Activated CD8-positive, alpha-beta memory T cell treated with anti-CD3 and anti-CD28 coated beads for 48 hours (primary cell): Measurements from ENCODE around the gene CARS2.
"Not testable (repeated sequence)": the region's sequence is repeated elsewhere in the genome, so short reads cannot be mapped to it uniquely, and the experiment has no call there.

Experiments used
- DNase-seq, 3 experiments: peaks; one replicate each; pipeline ENCODE4 v3.0.0-alpha.2; 2020; ENCODE audit warnings: low read depth in 2 of 3, low spot score in 2 of 3

Gene CARS2

GRCh38 chr13:110683203-110683883 lies 22.6 kb downstream of the CARS2 start:
- DNase-seq, result no peak

GRCh38 chr13:110682746-110683145 lies 23.2 kb downstream of the CARS2 start:
- no peak for DNase-seq

GRCh38 chr13:110681868-110682550 lies 23.9 kb downstream of the CARS2 start:
- no peak for DNase-seq

- no peak for DNase-seq
Measured at GRCh38 chr13:110680852-110681251, 25.1 kb downstream of the CARS2 start.

GRCh38 chr13:110677731-110678545 lies 28.0 kb downstream of the CARS2 start:
- DNase-seq, result peak in 1 of 3 experiments; percentile 21

- peak in 1 of 3 experiments; percentile 29 for DNase-seq
Measured at GRCh38 chr13:110676595-110677587, 29.0 kb downstream of the CARS2 start.

- DNase-seq, result not testable (repeated sequence)
Measured at GRCh38 chr13:110669814-110670213, 36.1 kb downstream of the CARS2 start.

GRCh38 chr13:110669036-110669435 lies 36.9 kb downstream of the CARS2 start:
- no peak for DNase-seq

GRCh38 chr13:110666255-110666533 lies 39.7 kb downstream of the CARS2 start:
- no peak for DNase-seq

- no peak for DNase-seq
Measured at GRCh38 chr13:110665491-110666254, 40.2 kb downstream of the CARS2 start.

GRCh38 chr13:110664673-110665072 lies 41.2 kb downstream of the CARS2 start:
- no peak for DNase-seq

- DNase-seq, result no peak
Measured at GRCh38 chr13:110664041-110664440, 41.9 kb downstream of the CARS2 start.

GRCh38 chr13:110663491-110663890 lies 42.4 kb downstream of the CARS2 start:
- DNase-seq, result no peak

- no peak for DNase-seq
Measured at GRCh38 chr13:110662777-110663443, 43.0 kb downstream of the CARS2 start.

- DNase-seq, result no peak
Measured at GRCh38 chr13:110662091-110662490, 43.8 kb downstream of the CARS2 start.

GRCh38 chr13:110661256-110661655 lies 44.7 kb downstream of the CARS2 start:
- DNase-seq, result no peak

- DNase-seq, result not testable (repeated sequence)
Measured at GRCh38 chr13:110658218-110658911, 47.6 kb downstream of the CARS2 start.

- no peak for DNase-seq
Measured at GRCh38 chr13:110657196-110657595, 48.7 kb downstream of the CARS2 start.

GRCh38 chr13:110653851-110654250 lies 52.1 kb downstream of the CARS2 start:
- DNase-seq, result no peak
